Neural cell (in vitro differentiated cells): ENCODE data around the gene IMMP2L.

ENCODE experiments used
- CTCF ChIP-seq: fragments of 450-650 bp; IDR thresholded peaks from 2 replicates; pipeline ENCODE4 v1.5.1; 2014; ENCODE audit warnings: antibody characterized with exemption, mild to moderate bottlenecking, moderate library complexity; ENCODE audit not compliant: poor library complexity, severe bottlenecking
- EP300 ChIP-seq: fragments of 450-650 bp; conservative IDR thresholded peaks from 2 replicates; pipeline ENCODE4 v1.6.1; 2014; ENCODE audit warnings: antibody characterized with exemption, mild to moderate bottlenecking, moderate library complexity; ENCODE audit not compliant: poor library complexity, severe bottlenecking
- EZH2 ChIP-seq: fragments of 200-600, 300-800 bp; shearing (Covaris generic), sonication (generic); IDR thresholded peaks from 2 replicates; pipeline ENCODE4 v1.6.1; 2014; ENCODE audit warnings: antibody characterized with exemption, low read length, borderline replicate concordance, mild to moderate bottlenecking; ENCODE audit not compliant: insufficient read depth, poor library complexity, severe bottlenecking
- POLR2AphosphoS5 ChIP-seq: IDR thresholded peaks from 2 replicates; pipeline ENCODE4 v1.6.1; 2012
- SMC3 ChIP-seq: fragments of 450-650 bp; conservative IDR thresholded peaks from 2 replicates; pipeline ENCODE4 v1.6.1; 2014; ENCODE audit warnings: antibody characterized with exemption, mild to moderate bottlenecking, moderate library complexity; ENCODE audit not compliant: poor library complexity
- TAF1 ChIP-seq: IDR thresholded peaks from 2 replicates; pipeline ENCODE4 v1.6.1; 2012; ENCODE audit warnings: low read depth

- TF ChIP-seq CTCF = no peak
- TF ChIP-seq EP300 = no peak
- TF ChIP-seq TAF1 = no peak
- TF ChIP-seq POLR2AphosphoS5 = no peak
- TF ChIP-seq SMC3 = no peak
- no peak for TF ChIP-seq EZH2
Measured at GRCh38 chr7:111407258-111407657, 155.0 kb downstream of the IMMP2L start.
